GM12878 (cell line): Measurements from ENCODE around the gene KDM3B. TPM values are rescaled to one million over a fixed set of nuclear protein-coding genes. Genes with fewer than 3 reads are reported as not detected.

ENCODE experiments used
- BHLHE40 ChIP-seq, 2 experiments: fragments of 450-650 bp in 1 of 2; IDR thresholded peaks; 2 replicates each; pipeline ENCODE4 v1.6.1; 2011 to 2017; ENCODE audit warnings: low read depth in 2 of 2, borderline replicate concordance in 1 of 2, improper control_type of control experiment in 1 of 2, low read length in 1 of 2, mild to moderate bottlenecking in 1 of 2
- CBX5 ChIP-seq: sonication (generic); IDR thresholded peaks from 2 replicates; pipeline ENCODE4 v1.6.1; 2016; ENCODE audit warnings: low read depth, moderate library complexity, mild to moderate bottlenecking, inconsistent platforms
- CHD1 ChIP-seq: IDR thresholded peaks from 2 replicates; pipeline ENCODE4 v1.6.1; 2012; ENCODE audit warnings: low read depth, low read length, improper control_type of control experiment
- E2F4 ChIP-seq: IDR thresholded peaks from 2 replicates; pipeline ENCODE4 v1.6.1; 2012; ENCODE audit warnings: low read depth, low read length, improper control_type of control experiment
- E4F1 ChIP-seq: fragments of 450-650 bp; IDR thresholded peaks from 2 replicates; pipeline ENCODE4 v1.6.1; 2018; ENCODE audit warnings: borderline replicate concordance, mild to moderate bottlenecking; ENCODE audit not compliant: partially characterized antibody
- EZH2 ChIP-seq: IDR thresholded peaks from 2 replicates; pipeline ENCODE4 v1.6.1; 2012; ENCODE audit warnings: low read depth, mild to moderate bottlenecking, control low read depth, inconsistent platforms, low read length, borderline replicate concordance; ENCODE audit not compliant: control insufficient read depth
- FOS ChIP-seq: IDR thresholded peaks from 3 replicates; pipeline ENCODE4 v1.6.1; 2011; ENCODE audit warnings: borderline replicate concordance; ENCODE audit not compliant: insufficient read length; ENCODE audit errors: extremely low read depth
- FOXM1 ChIP-seq: IDR thresholded peaks from 2 replicates; pipeline ENCODE4 v1.6.1; 2012; ENCODE audit warnings: low read depth, mild to moderate bottlenecking, inconsistent platforms, low read length, moderate library complexity
- KDM1A ChIP-seq: fragments of 200-600 bp; sonication (generic); IDR thresholded peaks from 2 replicates; pipeline ENCODE4 v1.6.1; 2016; ENCODE audit warnings: borderline replicate concordance
- LARP7 ChIP-seq: fragments of 450-650 bp; IDR thresholded peaks from 2 replicates; pipeline ENCODE4 v1.6.1; 2017; ENCODE audit warnings: mild to moderate bottlenecking
- RAD21 ChIP-seq: IDR thresholded peaks from 2 replicates; pipeline ENCODE4 v1.6.1; 2011; ENCODE audit warnings: mild to moderate bottlenecking, low read depth, low read length, moderate library complexity; ENCODE audit not compliant: insufficient read depth
- RAD51 ChIP-seq: fragments of 450-650 bp; IDR thresholded peaks from 2 replicates; pipeline ENCODE4 v1.6.1; 2016; ENCODE audit warnings: moderate library complexity, mild to moderate bottlenecking, inconsistent platforms
- RBBP5 ChIP-seq: fragments of 200-600 bp; sonication (generic); conservative IDR thresholded peaks from 2 replicates; pipeline ENCODE4 v1.6.1; 2016
- RELA ChIP-seq: fragments of 450-650 bp; IDR thresholded peaks from 2 replicates; pipeline ENCODE4 v1.8.0; 2014; ENCODE audit warnings: borderline replicate concordance; ENCODE audit not compliant: partially characterized antibody
- YY1 ChIP-seq: IDR thresholded peaks from 2 replicates; pipeline ENCODE4 v1.6.1; 2011; ENCODE audit warnings: low read depth, mild to moderate bottlenecking, low read length
- ZBTB40 ChIP-seq: fragments of 450-650 bp; IDR thresholded peaks from 2 replicates; pipeline ENCODE4 v1.6.1; 2016; ENCODE audit warnings: mild to moderate bottlenecking, moderate library complexity, borderline replicate concordance
- ZNF217 ChIP-seq: fragments of 450-650 bp; IDR thresholded peaks from 2 replicates; pipeline ENCODE4 v1.6.1; 2017; ENCODE audit warnings: antibody characterized with exemption, mild to moderate bottlenecking
- ZNF622 ChIP-seq: fragments of 450-650 bp; IDR thresholded peaks from 2 replicates; pipeline ENCODE4 v1.6.1; 2017; ENCODE audit warnings: mild to moderate bottlenecking, inconsistent platforms
- ZZZ3 ChIP-seq: IDR thresholded peaks from 2 replicates; pipeline ENCODE4 v1.6.1; 2011; ENCODE audit warnings: low read depth; ENCODE audit not compliant: control insufficient read depth, insufficient read length
- polyA plus RNA-seq, 11 experiments: library from polyadenylated mRNA; depleted of rRNA in 4 of 11; unstranded in 6 of 11; stranded (reverse) in 5 of 11; fragments of >200 nt; fragmentation: Nextera tagmentation in 4 of 11; fragmentation: Illumina TruSeq in 1 of 11; extraction: Ambion mirVana in 4 of 11; extraction: Trizol in 1 of 11; gene quantifications; 1 replicate in 1 of 11; 2 replicates in 10 of 11; pipeline versions ENCODE4 v1.2.1 to v1.2.3, GENCODE V29; 2011 to 2016; ENCODE audit warnings: inconsistent platforms in 2 of 11, missing spikeins in 2 of 11, low read depth in 1 of 11
- total RNA-seq, 4 experiments: library from RNA; depleted of rRNA in 3 of 4; stranded (reverse); fragments of >200 nt in 3 of 4; fragmentation: Illumina TruSeq in 1 of 4; extraction: Trizol in 1 of 4; gene quantifications; 2 replicates each; pipeline versions ENCODE4 v1.2.1 to v1.2.3, GENCODE V29; 2013 to 2021
- TF ChIP-seq, protein P1 (sequence below): IDR thresholded peaks from 2 replicates; pipeline ENCODE4 v1.6.1; 2011; ENCODE audit warnings: borderline replicate concordance, low read depth, mild to moderate bottlenecking, moderate library complexity, low read length; ENCODE audit not compliant: insufficient read depth, poor library complexity, severe bottlenecking

KDM3B gene
- total and polyA plus RNA-seq, 10 of the 15 experiments (the other 5 are each of a cell fraction or from before 2014, with no cell fraction given) = 8.5 to 45.7 (median 29.0) TPM

DNA sequence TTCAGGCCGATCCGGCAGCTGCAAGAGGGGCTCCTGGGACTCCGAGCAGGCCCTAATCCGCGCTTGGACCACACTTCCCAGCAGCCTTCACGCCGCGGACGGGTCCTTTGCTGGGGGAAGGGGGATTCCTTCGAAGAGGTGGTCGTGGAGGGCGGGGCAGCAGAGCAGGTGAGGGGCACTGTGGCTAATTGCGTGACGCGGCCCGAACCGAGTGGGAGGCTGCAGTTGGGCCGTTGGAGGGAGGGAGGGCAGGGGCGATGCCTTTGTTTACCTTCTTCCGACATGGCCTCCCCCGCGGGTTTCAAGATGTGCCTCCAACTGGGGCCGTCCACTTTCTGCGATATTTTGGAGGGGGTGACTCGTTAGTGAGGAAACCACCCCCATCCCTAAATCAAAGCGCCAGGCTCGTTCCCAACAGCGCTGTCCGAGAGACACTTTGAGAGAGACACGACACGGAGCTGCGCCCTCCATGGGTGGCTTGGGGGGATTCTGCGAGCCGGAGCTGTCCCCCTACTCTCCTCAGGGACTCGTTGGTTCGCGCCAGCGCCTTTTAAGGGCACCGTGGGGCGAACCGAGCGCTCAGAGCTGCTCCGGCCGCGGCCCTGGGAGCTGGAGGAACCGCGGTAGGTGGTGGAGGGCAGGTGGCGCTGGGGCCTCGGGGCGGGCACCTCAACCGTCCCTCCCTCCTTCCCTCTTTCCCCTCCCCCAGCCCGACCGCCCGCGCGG lies 14.6 kb upstream of the KDM3B start, which contains the start of gene FAM53C (continued):
- no peak for TF ChIP-seq RAD21
- no peak for TF ChIP-seq CBX5
- peak; percentile 75 for TF ChIP-seq LARP7
- peak; percentile 52; the same call in 1 of the 2 replicates for TF ChIP-seq E2F4
- TF ChIP-seq RAD51 = no peak
- TF ChIP-seq, protein P1, sequence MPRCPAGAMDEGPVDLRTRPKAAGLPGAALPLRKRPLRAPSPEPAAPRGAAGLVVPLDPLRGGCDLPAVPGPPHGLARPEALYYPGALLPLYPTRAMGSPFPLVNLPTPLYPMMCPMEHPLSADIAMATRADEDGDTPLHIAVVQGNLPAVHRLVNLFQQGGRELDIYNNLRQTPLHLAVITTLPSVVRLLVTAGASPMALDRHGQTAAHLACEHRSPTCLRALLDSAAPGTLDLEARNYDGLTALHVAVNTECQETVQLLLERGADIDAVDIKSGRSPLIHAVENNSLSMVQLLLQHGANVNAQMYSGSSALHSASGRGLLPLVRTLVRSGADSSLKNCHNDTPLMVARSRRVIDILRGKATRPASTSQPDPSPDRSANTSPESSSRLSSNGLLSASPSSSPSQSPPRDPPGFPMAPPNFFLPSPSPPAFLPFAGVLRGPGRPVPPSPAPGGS = peak; percentile 22
- peak; percentile 97 for TF ChIP-seq E4F1
- TF ChIP-seq ZNF217 = no peak
- TF ChIP-seq ZNF622 = no peak
- TF ChIP-seq BHLHE40 (IDR thresholded peaks at IDR 0.05; ENCODE audit: borderline replicate concordance in 1 of 2, low read depth in 2 of 2, low read length in 1 of 2) = peak; percentile 95 to 98
- peak; percentile 99 for TF ChIP-seq CHD1
- TF ChIP-seq RBBP5 = no peak
- TF ChIP-seq ZZZ3 = no peak
- TF ChIP-seq YY1 = peak; percentile 73
- TF ChIP-seq RELA = peak; percentile 33
- TF ChIP-seq EZH2 = no peak
- TF ChIP-seq FOS = no peak
- TF ChIP-seq ZBTB40 = peak; percentile 71; the same call in 1 of the 2 replicates
- TF ChIP-seq KDM1A = no peak
- TF ChIP-seq FOXM1 = peak; percentile 41
